Muscle layer of colon (tissue), 2 donors: ENCODE results near the gene NEMP2.

ENCODE experiments used
- H3K27ac ChIP-seq: one replicate; pipeline ENCODE4 v1.7.0; 2013; ENCODE audit warnings: low read depth, mild to moderate bottlenecking, low read length, moderate library complexity
- H3K27me3 ChIP-seq, 2 donors: one replicate each; pipeline ENCODE4 v1.7.0; 2013; ENCODE audit warnings: low read length in 2 of 2, mild to moderate bottlenecking in 2 of 2; ENCODE audit not compliant: insufficient read depth in 2 of 2, control insufficient read depth in 1 of 2
- H3K36me3 ChIP-seq: one replicate; pipeline ENCODE4 v1.7.0; 2013; ENCODE audit warnings: mild to moderate bottlenecking, low read length; ENCODE audit not compliant: insufficient read depth
- H3K4me1 ChIP-seq: one replicate; pipeline ENCODE4 v1.7.0; 2013; ENCODE audit warnings: mild to moderate bottlenecking, low read length; ENCODE audit not compliant: insufficient read depth
- H3K4me3 ChIP-seq, 2 donors: one replicate each; pipeline ENCODE4 v1.7.0; 2013; ENCODE audit warnings: low read length in 2 of 2, low read depth in 1 of 2, mild to moderate bottlenecking in 1 of 2, moderate library complexity in 1 of 2
- H3K9ac ChIP-seq: one replicate; pipeline ENCODE4 v1.7.0; 2013; ENCODE audit warnings: low read length
- H3K9me3 ChIP-seq: one replicate; pipeline ENCODE4 v1.7.0; 2013; ENCODE audit warnings: mild to moderate bottlenecking, low read length
- donor health status: abdominal sarcoma.
- donor health status: Adenocarcinoma of cecum.

NEMP2 gene

GRCh38 chr2:190465060-190465459 is 69.5 kb downstream of the NEMP2 start:
- Histone ChIP-seq H3K4me3 (no peak overlapping the region), H3K36me3 (no peaks in the 10 kb centered on the region), H3K9ac (no peak overlapping the region), H3K9me3 (no peaks in the 10 kb centered on the region), H3K27me3 (no peaks in the 10 kb centered on the region), H3K4me1 (peaks cover 33% of the 10 kb centered on the region), H3K27ac (no peak overlapping the region)

GRCh38 chr2:190462611-190463010 is 71.9 kb downstream of the NEMP2 start:
- H3K27ac ChIP-seq: no peak overlapping the region
- H3K4me1 ChIP-seq: peaks cover 10% of the 10 kb centered on the region

GRCh38 chr2:190462181-190462580 is 72.3 kb downstream of the NEMP2 start:
- Histone ChIP-seq H3K36me3 (no peaks in the 10 kb centered on the region), H3K27ac (no peak overlapping the region), H3K4me1 (peaks cover 7% of the 10 kb centered on the region), H3K9ac (no peak overlapping the region), H3K9me3 (no peaks in the 10 kb centered on the region), H3K27me3 (no peaks in the 10 kb centered on the region), H3K4me3 (no peak overlapping the region)

More at GRCh38 chr2:190462611-190463010, 71.9 kb downstream of the NEMP2 start:
- Histone ChIP-seq H3K9ac (no peak overlapping the region), H3K36me3 (no peaks in the 10 kb centered on the region), H3K4me3 (no peak overlapping the region), H3K9me3 (no peaks in the 10 kb centered on the region), H3K27me3 (no peaks in the 10 kb centered on the region)

GRCh38 chr2:190460487-190460886 is 74.0 kb downstream of the NEMP2 start:
- Histone ChIP-seq H3K36me3 (no peaks in the 10 kb centered on the region), H3K4me1 (no peaks in the 10 kb centered on the region), H3K27me3 (no peaks in the 10 kb centered on the region), H3K9me3 (no peaks in the 10 kb centered on the region), H3K4me3 (no peak overlapping the region), H3K9ac (no peak overlapping the region), H3K27ac (no peak overlapping the region)

GRCh38 chr2:190459881-190460280 is 74.6 kb downstream of the NEMP2 start:
- no peaks in the 10 kb centered on the region for H3K9me3 ChIP-seq
- no peak overlapping the region for H3K9ac ChIP-seq
- no peaks in the 10 kb centered on the region for H3K36me3 ChIP-seq
- no peak overlapping the region for H3K27ac ChIP-seq
- H3K27me3 ChIP-seq: no peaks in the 10 kb centered on the region
- H3K4me1 ChIP-seq: no peaks in the 10 kb centered on the region
- no peak overlapping the region for H3K4me3 ChIP-seq

GRCh38 chr2:190458352-190459107 is 76.0 kb downstream of the NEMP2 start:
- H3K9me3 ChIP-seq: no peaks in the 10 kb centered on the region
- H3K4me1 ChIP-seq: no peaks in the 10 kb centered on the region
- H3K27ac ChIP-seq: no peak overlapping the region
- H3K9ac ChIP-seq: no peak overlapping the region
- no peaks in the 10 kb centered on the region for H3K27me3 ChIP-seq
- no peak overlapping the region for H3K4me3 ChIP-seq
- no peaks in the 10 kb centered on the region for H3K36me3 ChIP-seq

GRCh38 chr2:190457256-190457655 is 77.3 kb downstream of the NEMP2 start:
- Histone ChIP-seq H3K9ac (no peak overlapping the region), H3K27ac (no peak overlapping the region), H3K36me3 (no peaks in the 10 kb centered on the region), H3K4me1 (no peaks in the 10 kb centered on the region), H3K4me3 (no peak overlapping the region), H3K27me3 (no peaks in the 10 kb centered on the region), H3K9me3 (no peaks in the 10 kb centered on the region)

- Histone ChIP-seq H3K27me3 (no peaks in the 10 kb centered on the region), H3K9ac (no peak overlapping the region), H3K27ac (no peak overlapping the region), H3K9me3 (no peaks in the 10 kb centered on the region), H3K4me3 (no peak overlapping the region), H3K4me1 (no peaks in the 10 kb centered on the region), H3K36me3 (no peaks in the 10 kb centered on the region)
These were observed 77.7 kb downstream of the NEMP2 start for GRCh38 chr2:190456833-190457232.

GRCh38 chr2:190455358-190456095 is 79.0 kb downstream of the NEMP2 start:
- no peak overlapping the region for H3K27ac ChIP-seq
- H3K4me1 ChIP-seq: no peaks in the 10 kb centered on the region
- H3K27me3 ChIP-seq: no peaks in the 10 kb centered on the region
- no peaks in the 10 kb centered on the region for H3K9me3 ChIP-seq
- H3K4me3 ChIP-seq: no peak overlapping the region
- no peaks in the 10 kb centered on the region for H3K36me3 ChIP-seq
- H3K9ac ChIP-seq: no peak overlapping the region

GRCh38 chr2:190454795-190455194 is 79.7 kb downstream of the NEMP2 start:
- H3K4me1 ChIP-seq: no peaks in the 10 kb centered on the region
- H3K4me3 ChIP-seq: no peak overlapping the region
- H3K9ac ChIP-seq: no peak overlapping the region
- H3K36me3 ChIP-seq: no peaks in the 10 kb centered on the region
- H3K27me3 ChIP-seq: no peaks in the 10 kb centered on the region
- no peaks in the 10 kb centered on the region for H3K9me3 ChIP-seq
- H3K27ac ChIP-seq: no peak overlapping the region
